HG03060 (cell line): ENCODE measurements around the gene RIN2.
"Not testable (repeated sequence)": the region's sequence is repeated elsewhere in the genome, so short reads cannot be mapped to it uniquely, and the experiment has no call there.

Experiments used
- ATAC-seq: cut with Tn5 transposase; IDR thresholded peaks from one replicate; pipeline ENCODE4 v1.9.1; 2021; ENCODE audit warnings: low read depth, moderate number of reproducible peaks; ENCODE audit not compliant: unreplicated experiment

RIN2 gene

DNA sequence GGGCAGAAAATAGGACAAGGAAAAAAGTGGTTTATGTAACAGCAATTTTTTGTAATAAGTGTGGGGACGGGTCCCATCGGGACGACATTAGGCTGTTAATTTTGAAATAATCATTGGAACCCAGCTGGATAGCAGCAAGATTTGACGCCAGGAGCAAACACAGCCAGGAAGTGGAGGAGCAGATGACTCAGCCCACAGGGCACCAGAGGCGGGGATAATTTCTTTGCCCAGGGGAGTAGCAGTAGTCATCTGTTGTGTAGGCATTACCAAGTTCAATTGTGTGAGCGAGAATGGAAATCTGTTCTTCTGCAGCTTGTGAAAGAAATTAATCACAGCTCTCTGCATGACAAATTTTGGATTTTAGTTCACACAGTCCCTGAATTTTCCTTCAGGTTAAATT, 22.6 kb upstream of the RIN2 start:
- no peak for ATAC-seq

DNA sequence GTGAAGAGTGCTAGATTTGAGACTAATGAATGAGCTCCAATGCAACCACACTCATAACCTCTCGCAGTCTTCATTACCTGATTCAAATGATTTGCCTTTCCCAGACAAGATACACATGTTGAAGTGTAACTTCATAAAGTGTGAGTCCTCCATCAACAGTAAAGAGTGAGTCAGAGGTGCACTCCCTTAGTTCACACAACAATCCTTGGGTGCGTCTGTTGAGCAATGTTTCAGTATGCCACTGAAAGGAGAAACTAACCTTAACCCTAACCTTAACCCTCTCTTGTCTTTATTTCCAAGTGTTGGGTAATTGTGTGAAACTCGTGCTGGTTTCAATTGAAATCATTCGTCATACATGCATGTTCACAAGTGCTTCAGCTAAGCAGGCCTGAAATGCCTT, 21.0 kb upstream of the RIN2 start:
- no peak for ATAC-seq

DNA sequence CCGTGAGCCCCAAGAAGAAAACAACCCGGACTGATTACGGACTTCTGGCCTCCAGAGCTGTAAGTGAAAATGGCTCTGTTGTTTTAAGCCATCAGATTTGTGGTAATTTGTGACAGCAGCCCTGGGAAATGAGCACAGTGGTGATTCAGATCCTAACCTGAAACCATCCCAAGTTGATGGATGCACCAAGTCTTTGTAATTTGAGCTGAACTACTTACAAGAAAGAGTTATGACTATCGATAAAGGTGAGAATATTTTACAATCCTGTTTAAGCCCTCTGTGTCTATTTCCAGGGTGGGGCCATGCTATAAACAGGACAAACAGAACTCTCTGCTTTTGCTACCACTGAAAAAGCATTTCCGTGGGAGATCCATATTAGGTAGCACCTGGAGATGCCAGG, 19.1 kb upstream of the RIN2 start:
- ATAC-seq, result no peak

DNA sequence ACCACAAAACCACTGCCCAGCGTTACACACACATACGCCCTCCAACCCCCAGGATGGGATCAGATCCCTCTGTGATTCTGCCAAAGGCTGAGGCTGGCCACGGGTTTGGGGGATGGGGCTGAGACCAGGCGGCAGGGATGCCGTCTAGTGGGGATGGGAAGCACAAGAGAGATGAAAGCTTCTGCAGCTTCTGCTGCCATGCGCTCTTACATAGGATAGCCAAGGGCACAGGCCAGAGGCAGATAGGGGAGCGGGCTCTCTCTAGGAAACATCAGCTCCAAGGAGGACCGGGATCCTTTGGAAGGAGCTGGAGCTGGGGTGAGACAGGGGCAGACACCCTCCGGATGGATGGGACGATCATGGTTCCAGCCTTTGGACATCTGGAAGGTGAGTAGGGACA, 18.7 kb upstream of the RIN2 start:
- ATAC-seq, result no peak

DNA sequence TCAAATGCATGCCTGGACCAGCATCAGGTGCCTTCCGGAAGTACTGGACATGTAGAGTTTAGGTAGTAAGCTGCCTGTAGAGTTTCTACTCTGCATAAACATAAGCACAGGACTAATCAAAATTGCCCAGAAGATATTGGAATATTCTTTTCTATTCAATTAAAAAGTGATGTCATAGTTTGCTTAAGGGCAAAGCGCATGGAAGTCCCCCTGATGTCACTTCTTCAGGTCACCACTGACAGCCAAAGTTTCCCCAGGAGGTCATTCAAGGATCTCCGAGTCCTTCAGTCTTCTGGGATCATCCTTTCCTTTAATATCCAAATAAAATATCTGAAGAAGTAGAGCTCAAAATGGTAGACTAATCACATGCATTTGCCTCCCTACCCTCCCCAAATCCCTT, 17.5 kb upstream of the RIN2 start:
- no peak for ATAC-seq

DNA sequence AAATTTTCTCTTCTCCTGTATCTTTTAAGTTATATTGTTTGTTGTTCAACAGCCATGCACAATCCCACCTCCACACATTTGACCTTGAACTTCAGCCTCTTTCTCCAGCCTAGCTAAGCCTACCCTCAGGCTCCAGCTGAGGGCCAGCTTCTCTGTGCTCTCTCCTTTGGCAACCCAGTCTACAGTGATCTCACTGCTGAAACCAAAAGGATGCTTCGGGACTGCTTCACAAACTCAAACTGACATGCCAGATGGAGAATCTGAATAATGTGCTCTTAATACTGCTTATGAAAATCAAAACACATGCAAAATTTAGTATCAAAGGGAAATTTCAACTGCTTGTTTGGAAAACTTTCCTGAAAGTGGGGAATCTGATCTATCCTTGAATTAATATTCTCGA, 16.1 kb upstream of the RIN2 start:
- no peak for ATAC-seq

DNA sequence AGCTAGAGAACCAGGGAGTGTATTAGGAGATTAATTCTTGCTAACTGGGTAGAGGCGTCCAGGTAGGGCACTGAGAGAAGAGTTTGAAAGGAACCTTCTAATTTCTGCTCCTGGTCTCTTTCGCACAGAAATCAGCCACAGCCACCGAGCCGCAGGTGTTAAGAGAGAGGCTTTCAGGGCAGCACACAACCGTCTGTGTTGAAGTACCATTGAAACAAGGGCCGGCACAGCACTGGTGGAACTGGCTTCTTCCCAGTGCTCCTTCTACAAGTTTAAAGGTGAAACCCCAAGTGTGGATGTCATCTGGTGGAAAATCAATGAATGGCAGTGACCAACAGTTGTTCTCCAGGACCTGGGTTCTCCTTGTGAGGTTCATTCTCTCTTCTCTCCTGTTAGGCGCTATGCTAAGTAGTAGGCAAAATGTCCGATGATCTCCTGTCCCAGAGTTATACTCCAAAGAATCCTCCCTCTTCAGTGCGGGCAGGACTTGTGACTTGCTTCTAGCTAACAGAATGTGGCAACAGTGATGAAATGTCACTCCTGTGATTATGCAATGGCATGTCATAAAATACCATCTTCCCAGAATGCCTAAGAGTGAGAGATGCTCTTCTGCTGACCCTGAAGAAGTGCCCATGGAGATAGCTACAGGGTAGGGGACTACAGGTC, 15.0 kb upstream of the RIN2 start:
- ATAC-seq, result no peak

DNA sequence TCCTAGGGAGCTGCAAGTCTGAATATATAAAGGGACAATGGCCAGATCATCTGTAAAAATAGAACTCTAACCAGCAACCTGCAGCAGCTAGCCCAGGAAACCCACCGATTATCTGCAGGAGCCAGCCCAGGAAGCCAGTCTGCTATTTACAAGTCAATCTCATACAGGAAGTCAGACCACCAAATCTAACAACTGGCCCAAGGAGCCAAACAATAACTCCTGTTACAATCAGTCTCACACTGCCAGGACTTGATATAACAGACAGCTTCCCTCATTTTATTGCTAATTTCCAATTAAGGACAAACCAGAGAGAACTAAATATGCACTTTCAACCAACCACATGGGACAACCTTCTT, 14.4 kb upstream of the RIN2 start:
- no peak for ATAC-seq

DNA sequence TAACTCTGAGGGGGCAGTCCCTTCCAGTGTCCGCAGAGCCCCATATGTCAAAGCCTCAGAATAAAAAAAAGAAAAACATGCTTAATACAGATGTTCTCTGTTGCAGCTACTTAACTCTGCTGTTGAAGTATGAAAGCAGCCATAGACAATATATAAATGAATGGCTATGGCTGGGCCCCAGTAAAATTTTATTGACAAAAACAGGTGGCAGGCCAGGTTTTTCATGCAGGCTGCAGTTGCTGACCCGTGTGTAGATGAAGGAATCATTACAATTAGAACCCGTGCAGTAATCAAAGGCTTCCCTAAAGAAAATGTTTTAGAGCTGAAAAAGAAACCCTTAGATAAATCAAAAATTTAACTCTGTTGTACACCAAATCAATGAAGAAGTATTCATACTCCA, 13.0 kb upstream of the RIN2 start:
- ATAC-seq, result no peak

DNA sequence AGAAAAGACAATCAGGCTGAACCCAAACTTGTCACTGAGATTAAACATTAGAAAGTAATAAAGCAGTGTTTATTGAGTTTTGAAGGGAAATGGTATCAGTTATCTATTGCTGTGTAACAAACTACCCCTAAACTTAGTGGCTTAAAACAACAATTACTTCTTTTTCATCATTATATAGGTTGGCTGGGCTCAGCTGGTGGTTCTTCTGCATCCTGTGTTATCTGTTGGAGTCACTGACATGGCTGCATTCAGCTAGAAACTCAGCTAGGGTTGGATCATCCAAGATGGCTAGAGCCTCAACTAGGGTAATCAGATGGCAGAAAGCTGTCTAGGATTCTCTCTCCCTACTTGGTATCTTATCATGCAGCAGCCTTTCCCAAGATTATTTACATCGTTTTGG, 12.5 kb upstream of the RIN2 start:
- no peak for ATAC-seq

DNA sequence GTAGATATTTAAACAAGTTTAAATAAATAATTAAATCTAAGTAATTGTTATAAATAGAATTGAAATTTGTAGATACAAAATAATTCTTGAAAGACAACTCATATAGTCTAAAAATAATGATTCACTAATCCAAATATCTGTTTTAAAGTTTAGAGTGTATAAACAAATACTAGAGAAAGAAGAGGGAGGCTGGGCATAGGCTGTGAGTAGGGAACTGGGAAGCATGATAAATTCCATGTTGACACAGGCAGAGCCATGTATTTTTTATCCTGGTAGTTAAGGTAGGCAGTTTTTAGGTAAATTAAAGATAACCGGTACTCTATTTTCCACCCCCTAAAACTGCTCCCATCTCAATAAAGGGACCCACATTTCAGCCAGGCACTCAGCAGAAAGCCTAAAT, 11.7 kb upstream of the RIN2 start:
- ATAC-seq, result no peak

DNA sequence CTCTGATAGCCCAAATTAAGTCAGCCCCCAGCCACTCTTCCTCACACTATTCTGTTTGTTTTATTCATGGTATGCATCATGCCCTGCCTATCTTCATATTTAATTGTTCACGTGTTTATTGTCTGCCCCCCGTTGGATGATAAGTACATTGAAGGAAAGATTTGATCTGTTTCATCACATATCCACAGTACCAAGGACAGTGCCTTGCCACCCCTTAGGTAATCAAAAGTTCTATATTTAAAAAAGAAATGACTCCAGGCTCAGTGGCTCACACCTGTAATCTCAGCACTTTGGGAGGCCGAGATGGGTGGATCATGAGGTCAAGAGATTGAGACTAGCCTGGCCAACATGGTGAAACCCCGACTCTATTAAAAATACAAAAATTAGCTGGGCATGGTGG, 10.2 kb upstream of the RIN2 start:
- ATAC-seq, result no peak

DNA sequence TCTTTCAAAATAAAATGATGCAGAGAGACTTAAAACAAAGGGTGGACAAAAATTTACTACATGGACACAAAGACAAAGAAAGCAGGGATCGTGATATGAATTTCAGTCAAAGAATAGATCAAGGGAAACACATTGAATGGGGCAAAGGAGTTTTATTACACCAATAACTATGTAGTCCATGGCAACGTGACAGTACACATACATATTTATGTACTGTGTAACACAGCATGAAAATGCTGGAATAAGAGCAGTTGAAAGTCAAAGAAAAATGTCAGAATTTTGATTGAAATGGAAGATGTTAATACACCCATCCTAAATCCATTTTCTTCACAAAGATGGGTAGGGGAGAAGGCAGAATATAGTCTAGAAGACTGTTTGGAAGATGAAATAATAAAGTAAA, 9.4 kb upstream of the RIN2 start:
- ATAC-seq, result no peak

DNA sequence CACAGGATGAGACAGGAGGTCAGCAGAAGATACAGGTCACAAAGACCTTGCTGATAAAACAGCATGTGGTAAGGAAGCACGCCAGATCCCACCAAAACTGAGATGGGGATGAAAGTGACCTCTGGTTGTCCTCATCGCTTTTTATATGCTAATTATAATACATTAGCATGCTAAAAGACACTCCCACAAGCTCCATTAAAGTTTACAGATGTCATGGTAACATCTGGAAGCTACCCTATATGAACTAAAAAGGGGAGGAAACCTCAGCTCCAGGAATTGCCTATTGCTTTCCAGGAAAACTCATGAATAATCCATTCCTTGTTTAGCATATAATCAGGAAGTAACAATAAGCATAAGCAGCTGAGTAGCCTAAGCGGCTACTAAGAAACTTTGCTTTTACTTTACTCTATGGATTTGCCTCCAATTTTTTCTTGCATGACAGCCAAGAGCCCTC, 8.4 kb upstream of the RIN2 start:
- no peak for ATAC-seq

DNA sequence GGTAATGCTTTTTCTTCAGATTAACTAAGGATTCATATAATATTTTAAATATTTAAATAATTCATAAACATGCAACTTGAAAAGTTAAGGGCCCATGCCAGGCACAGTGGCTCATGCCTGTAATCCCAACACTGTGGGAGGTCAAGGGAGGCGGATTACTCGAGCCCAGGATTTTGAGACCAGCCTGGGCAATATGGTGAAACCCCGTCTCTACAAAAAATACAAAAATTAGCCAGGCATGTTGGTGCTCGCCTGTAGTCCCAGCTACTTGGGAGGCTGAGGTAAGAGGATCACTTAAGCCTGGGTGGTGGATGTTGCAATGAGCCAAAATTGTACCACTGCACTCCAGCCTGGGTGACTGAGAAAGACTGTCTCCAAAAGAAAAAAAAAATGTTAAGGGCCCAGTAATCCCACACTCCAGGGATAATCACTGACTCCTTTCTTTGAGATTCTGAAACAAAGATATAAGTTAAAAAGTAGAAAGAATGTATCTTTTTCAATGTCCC, 7.9 kb upstream of the RIN2 start:
- ATAC-seq, result no peak

DNA sequence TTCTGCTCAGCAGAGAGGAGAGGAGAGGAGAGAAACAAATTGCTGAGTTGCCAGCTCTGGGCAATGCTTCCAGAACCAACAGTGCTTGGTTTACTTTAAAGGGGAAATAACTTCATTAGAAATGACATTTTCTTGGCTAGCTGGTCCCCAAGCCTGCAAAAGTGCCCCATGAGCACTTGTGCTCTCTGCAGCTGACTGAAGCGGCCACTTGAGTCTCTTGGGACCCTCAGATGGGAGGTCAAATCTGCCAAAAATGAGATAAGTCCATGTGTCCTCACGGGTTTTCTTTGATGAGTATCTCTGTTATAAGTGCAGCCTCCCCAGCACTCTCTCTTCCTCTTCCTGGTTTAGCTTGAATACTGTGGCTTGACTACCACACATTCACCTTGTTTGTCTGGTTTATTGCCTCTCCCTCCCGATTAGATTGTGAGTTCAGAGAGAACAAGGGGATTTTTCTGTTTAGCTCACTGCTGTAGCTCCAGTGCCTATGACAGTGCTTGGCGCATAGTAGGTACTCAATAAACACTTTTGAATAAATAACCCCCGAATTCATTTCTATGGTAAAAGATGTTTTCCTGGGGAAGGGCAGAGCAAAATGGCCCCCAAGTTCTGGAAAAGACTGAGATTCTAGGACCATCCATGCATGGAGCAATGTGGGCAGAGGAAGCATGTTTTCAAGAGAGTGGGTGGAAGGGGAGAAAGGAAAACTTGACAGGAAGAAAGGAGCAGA, 7.0 kb upstream of the RIN2 start:
- ATAC-seq, result no peak

DNA sequence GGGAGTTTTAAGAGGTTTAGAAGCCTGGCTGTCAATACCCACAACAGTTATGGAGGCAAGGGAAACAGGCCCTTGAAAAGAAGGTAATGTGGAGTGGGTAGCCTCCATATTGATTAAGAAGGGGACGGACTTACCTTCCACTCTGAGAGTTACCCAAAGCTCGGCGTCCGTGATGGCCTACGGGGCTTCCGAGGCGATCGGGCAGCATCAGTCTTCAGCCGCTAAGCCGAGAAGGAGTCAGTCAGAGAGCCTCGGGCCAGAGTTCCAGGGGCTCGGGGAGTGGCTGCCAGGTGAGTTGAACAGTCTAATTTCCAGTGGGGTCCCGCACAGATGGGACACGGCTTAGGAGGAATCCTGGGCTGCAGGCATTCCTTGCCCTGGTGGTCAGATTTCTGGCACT, 3.9 kb upstream of the RIN2 start:
- not testable (repeated sequence) for ATAC-seq

DNA sequence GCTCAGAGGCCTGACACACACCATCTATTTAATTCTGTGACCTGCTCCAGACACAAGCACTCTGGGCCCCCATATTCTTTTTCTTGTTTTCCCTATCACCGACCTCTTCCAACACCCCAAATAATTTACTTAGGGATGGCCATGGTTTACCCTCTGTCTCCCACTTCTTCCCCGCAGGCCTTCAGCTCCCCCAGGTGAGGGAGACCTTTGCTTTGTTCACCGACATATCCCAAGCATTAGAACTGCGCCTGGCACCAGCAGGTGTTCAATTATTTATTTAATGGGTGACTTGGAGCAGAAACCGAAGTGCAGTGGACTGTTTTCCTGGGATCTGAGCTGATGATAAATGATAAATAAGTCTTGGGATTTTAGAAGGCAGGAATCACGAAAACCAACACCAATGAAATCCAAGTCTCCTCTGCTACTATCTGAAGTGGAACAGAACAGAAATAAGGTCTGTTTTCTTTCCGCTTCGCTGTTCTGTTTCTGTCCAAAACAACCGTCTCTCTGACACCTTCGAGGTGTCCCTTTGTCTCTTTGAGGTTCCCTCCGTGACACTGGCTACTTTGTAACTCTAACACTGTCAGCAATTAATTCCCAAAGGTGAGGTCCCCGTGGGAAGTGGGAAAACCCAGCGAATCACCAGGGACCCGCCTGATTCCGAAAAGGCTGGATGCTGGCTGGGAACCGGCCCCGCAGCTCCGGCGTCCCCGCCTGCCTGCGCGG, 1.1 kb upstream of the RIN2 start:
- ATAC-seq, result no peak

DNA sequence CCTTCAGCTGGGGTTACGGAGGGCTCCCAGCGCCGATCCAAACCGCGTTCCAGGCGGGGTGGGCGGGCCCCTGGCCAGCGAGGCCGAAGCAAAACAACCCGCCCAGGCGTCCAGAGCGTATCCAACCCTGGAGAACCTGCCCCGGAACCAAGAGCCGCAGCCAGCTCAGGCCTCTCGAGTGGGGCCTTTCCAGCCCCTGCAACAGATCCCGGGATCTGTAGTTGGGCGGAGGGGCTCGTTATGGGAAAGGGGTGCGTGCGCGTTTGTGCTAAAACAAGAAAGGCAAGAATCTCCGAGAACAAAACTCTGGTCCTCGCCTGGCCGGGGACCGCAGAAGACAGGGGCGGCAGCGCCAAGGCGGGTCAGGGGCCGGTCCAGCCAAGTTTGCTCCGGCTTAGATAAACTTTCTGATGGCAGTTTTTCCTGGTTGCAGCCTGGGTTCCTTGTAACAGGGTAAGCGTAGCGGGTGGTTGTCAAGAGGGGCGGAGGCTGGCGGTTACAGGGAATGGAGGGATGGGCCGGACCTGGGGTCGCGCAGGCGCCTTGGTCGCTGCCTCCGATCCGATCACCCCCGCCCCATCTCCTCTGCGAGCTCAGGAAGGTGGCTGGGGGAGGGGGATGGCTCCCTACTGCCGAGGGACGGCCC, 448 bp upstream of the RIN2 start:
- no peak for ATAC-seq

DNA sequence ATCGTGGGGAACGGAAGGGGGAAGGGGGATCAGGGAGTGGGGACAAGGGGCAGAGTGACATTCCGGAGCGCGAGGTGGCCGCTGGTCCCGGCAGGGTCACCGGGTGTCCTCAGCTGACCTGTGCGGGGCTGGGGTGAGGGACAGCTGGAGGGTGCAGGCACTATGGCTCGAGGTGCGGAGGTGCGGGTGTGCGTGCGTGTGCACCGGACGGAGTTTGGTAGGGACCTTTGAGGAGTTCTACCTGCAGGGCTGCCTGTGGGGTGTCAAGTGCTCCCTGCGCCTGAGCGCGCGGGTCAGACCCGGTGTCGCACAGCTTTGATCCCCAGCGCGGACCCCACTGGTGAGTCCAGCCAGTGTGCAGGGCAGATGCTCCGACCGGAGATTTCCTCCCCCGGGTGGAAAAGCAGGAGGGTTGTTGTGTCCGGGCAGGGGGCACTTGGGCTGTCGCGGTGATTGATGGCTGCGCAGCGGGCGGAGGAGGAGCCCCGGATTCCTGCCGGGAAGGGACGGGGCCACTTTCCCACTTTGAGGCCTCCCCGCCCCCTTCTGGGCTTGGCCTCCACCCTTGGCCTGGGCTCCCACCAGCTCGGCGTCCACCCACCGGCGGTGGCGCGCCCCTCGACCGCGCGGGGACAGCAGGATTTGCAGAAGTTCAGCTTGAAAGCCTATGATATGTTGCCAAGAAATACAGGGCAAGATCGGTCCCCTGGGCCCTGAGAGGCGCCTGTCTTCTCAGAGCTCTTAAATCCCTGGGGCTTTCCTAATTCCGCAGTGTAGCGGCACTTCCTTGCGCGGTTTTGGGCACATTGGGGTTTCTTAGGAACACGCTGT, 658 bp downstream of the RIN2 start:
- no peak for ATAC-seq
